Motor neuron (in vitro differentiated cells): ENCODE results near the gene XPR1. TPM values are rescaled to one million over a fixed set of nuclear protein-coding genes. Genes with fewer than 3 reads are reported as not detected.
"Not testable (repeated sequence)": the region's sequence is repeated elsewhere in the genome, so short reads cannot be mapped to it uniquely, and the experiment has no call there.

Source experiments
- ATAC-seq, 8 experiments: fragments of 200-7000 bp; cut with Tn5 transposase; replicated peaks in 6 of 8; 2 replicates each; pipeline ENCODE4 v1.8.0; 2021; ENCODE audit warnings: mild to moderate bottlenecking in 8 of 8, moderate library complexity in 8 of 8
- H3K27ac ChIP-seq, 2 donors: fragments of 250-450 bp; sonication (Bioruptor Pico); 2 replicates each; pipeline ENCODE4 v1.9.0; 2021; ENCODE audit warnings: antibody characterized with exemption in 2 of 2, mild to moderate bottlenecking in 2 of 2, moderate library complexity in 1 of 2
- H3K4me1 ChIP-seq, 2 donors: fragments of 250-450 bp; sonication (Bioruptor Pico); replicated peaks in 1 of 2; 2 replicates each; pipeline ENCODE4 v1.6.1; 2021; ENCODE audit warnings: antibody characterized with exemption in 2 of 2, mild to moderate bottlenecking in 2 of 2, moderate library complexity in 1 of 2
- H3K4me3 ChIP-seq, 5 donors: fragments of 250-450 bp; sonication (Bioruptor Pico); 2 replicates each; pipeline ENCODE4 v1.9.0; 2021; ENCODE audit warnings: antibody characterized with exemption in 5 of 5, mild to moderate bottlenecking in 5 of 5, moderate library complexity in 4 of 5
- WGBS, 10 experiments: fragments of 450-650 bp; shearing (Covaris generic); methylation state at CpG; one replicate each; pipeline ENCODE4 v1.0.0; 2022; 5-methylcytosine and 5-hydroxymethylcytosine counted together
- in situ Hi-C, 9 experiments: fragments of 400-800 bp; cut with MboI; loops; one replicate each; pipeline ENCODE4 v1.15.0; 2021; ENCODE audit warnings: low sequenced_read_pairs in 9 of 9, low pct_unique_long_range_greater_than_20kb in 2 of 9; ENCODE audit not compliant: unreplicated experiment in 9 of 9
- total RNA-seq, 8 experiments: library from RNA; unstranded; fragments of 300-600 nt; gene quantifications; 2 replicates each; pipeline versions ENCODE4 v1.2.3 to v1.2.4, GENCODE V29; 2022

The XPR1 gene
- total RNA-seq, 8 experiments from 2014 or later = 24.0 to 162 (median 139) TPM

- WGBS, 10 experiments = 80 to 100% (median 87%) methylated on average over 1 to 6 of the region's 6 CpGs
- ATAC-seq = peak in 1 of 8 experiments; percentile 30
- in situ Hi-C loops = no loop called here
- Histone ChIP-seq H3K4me1 (peaks cover 5% of the 10 kb centered on the region in 2 donors), H3K4me3 (no peak overlapping the region), H3K27ac (no peak overlapping the region)
Measured at GRCh38 chr1:180849031-180849775, 217.4 kb downstream of the XPR1 start.

GRCh38 chr1:180851995-180852887 lies 220.4 kb downstream of the XPR1 start:
- Histone ChIP-seq H3K4me1 (peaks cover 10 to 11% of the 10 kb centered on the region in 2 donors), H3K4me3 (no peak overlapping the region), H3K27ac (no peak overlapping the region)
- ATAC-seq = no peak
- 82 to 100% (median 100%) methylated on average over 2 to 8 of the region's 8 CpGs; no CpG with 5 or more reads in 1 of the 10 experiments for WGBS, 10 experiments
- in situ Hi-C loops = loop anchor here in 6 of 9 experiments (10.0 to 25.0 kb wide), 3 partner anchors 215 to 340 kb away; partner anchors contain the start of genes ACBD6 (in 5 of the 6) and XPR1 (in 1 of the 6)

GRCh38 chr1:180854001-180854400 lies 222.2 kb downstream of the XPR1 start:
- H3K27ac ChIP-seq = no peak overlapping the region

DNA sequence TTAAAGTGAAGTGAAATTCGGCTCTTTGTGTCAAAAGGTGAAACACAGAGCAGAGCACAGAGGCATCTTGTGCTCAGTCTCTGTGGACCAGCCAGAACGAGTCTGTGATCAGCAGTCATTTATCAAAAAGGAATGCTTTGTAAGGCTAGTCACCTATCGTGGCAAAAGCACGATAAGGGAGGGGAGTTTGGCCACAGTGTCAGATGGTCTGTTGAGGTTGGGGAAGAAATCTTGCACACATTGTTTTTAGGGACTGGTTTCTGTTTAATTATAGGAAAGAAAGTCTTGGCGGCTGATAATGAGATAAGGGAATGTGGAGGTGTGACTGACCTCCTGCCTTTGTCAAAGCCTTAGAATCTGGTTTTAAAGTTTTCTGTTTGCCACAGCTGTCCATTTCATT lies 222.6 kb downstream of the XPR1 start:
- Histone ChIP-seq H3K27ac (no peak overlapping the region), H3K4me1 (peaks cover 10 to 16% of the 10 kb centered on the region in 2 donors), H3K4me3 (no peak overlapping the region)
- WGBS, 10 experiments = 0 to 96% (median 46%) methylated on average over 3 to 5 of the region's 5 CpGs; no CpG with 5 or more reads in 1 of the 10 experiments
- peak in 5 of 8 experiments; percentile 70 to 89 (median 74) for ATAC-seq
- in situ Hi-C loops = loop anchor here in 6 of 9 experiments (10.0 to 25.0 kb wide), 3 partner anchors 217 to 342 kb away; partner anchors contain the start of genes ACBD6 (in 5 of the 6) and XPR1 (in 1 of the 6)

More at GRCh38 chr1:180854001-180854400, 222.2 kb downstream of the XPR1 start:
- Histone ChIP-seq H3K4me1 (peaks cover 10 to 11% of the 10 kb centered on the region in 2 donors), H3K4me3 (no peak overlapping the region)
- ATAC-seq = peak in 6 of 8 experiments; percentile 19 to 86 (median 31)
- in situ Hi-C loops = loop anchor here in 6 of 9 experiments (10.0 to 25.0 kb wide), 3 partner anchors 217 to 342 kb away; partner anchors contain the start of genes ACBD6 (in 5 of the 6) and XPR1 (in 1 of the 6)
- 29 to 100% (median 67%) methylated on average over 1 to 2 of the region's 2 CpGs for whole genome bisulfite sequencing, 10 experiments

- 43 to 100% (median 83%) methylated on average over 1 to 7 of the region's 7 CpGs for WGBS, 10 experiments
- not testable (repeated sequence) for ATAC-seq, H3K27ac ChIP-seq, H3K4me3 ChIP-seq
- H3K4me1 ChIP-seq = peaks cover 10 to 16% of the 10 kb centered on the region in 2 donors
- in situ Hi-C loops = loop anchor here in 6 of 9 experiments (10.0 to 25.0 kb wide), 3 partner anchors 221 to 346 kb away; partner anchors contain the start of genes ACBD6 (in 5 of the 6) and XPR1 (in 1 of the 6)
Measured at GRCh38 chr1:180857947-180858725, 226.3 kb downstream of the XPR1 start.

- in situ Hi-C loops = loop anchor here in 6 of 9 experiments (10.0 to 25.0 kb wide), 3 partner anchors 222 to 347 kb away; partner anchors contain the start of genes ACBD6 (in 5 of the 6) and XPR1 (in 1 of the 6)
- WGBS, 10 experiments = 73 to 100% (median 100%) methylated on average over 1 of the region's 1 CpG
- no peak overlapping the region for H3K4me3 ChIP-seq
- no peak overlapping the region for H3K27ac ChIP-seq
- peaks cover 4 to 10% of the 10 kb centered on the region in 2 donors for H3K4me1 ChIP-seq
- ATAC-seq = peak in 3 of 8 experiments; percentile 40 to 48 (median 46)
Measured at GRCh38 chr1:180859306-180859705, 227.5 kb downstream of the XPR1 start.

DNA sequence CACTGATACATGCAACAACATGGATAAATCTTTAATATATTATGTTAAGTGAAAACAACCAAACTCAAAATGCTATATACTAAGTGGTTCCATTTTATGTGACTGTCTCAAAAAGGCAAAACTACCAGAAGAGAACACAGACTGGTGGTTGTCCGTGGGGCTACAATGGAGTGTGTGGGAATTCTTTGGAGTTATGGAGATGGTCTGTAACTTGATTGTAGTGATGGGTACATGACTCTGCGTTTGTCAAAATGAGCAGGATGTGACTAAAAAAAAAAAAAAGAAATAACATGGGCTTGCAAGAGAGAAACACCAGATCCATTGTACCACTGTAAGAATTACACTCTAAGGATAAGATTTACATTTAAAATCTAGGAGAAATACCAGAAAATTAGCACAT lies 228.7 kb downstream of the XPR1 start:
- no peak overlapping the region for H3K27ac ChIP-seq
- no peak for ATAC-seq
- WGBS, 10 experiments = 31 to 100% (median 71%) methylated on average over 1 to 2 of the region's 2 CpGs
- in situ Hi-C loops = loop anchor here in 7 of 9 experiments (10.0 to 25.0 kb wide), 3 partner anchors 223 to 348 kb away; partner anchors contain the start of genes ACBD6 (in 5 of the 7) and XPR1 (in 1 of the 7)
- no peak overlapping the region for H3K4me3 ChIP-seq
- peaks cover 0 to 4% of the 10 kb centered on the region in 2 donors for H3K4me1 ChIP-seq

DNA sequence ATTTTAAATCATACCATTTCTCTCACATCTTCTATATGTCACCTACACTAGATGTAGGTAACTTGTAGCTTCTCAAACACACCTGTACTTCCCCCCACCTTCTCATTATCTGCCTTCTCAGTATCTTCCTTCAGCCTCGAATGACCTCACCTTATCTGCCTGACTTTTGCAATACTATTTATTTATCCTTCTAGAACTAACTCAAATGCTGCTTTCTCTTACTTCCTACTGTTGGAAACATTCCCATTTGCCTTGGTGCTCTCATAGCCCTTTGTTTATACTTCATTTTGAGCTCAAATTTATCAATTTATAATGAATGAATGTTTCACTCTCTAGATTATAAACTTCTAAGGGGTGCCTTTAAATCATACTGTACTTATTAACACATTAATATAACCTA lies 230.5 kb downstream of the XPR1 start:
- no peak for ATAC-seq
- in situ Hi-C loops = loop anchor here in 7 of 9 experiments (10.0 to 25.0 kb wide), 3 partner anchors 225 to 350 kb away; partner anchors contain the start of genes ACBD6 (in 5 of the 7) and XPR1 (in 1 of the 7)
- Histone ChIP-seq H3K4me3 (no peak overlapping the region), H3K27ac (no peak overlapping the region), H3K4me1 (peaks cover 0 to 4% of the 10 kb centered on the region in 2 donors)
- 60 to 100% (median 100%) methylated on average over 1 of the region's 1 CpG; no CpG with 5 or more reads in 2 of the 10 experiments for WGBS, 10 experiments

DNA sequence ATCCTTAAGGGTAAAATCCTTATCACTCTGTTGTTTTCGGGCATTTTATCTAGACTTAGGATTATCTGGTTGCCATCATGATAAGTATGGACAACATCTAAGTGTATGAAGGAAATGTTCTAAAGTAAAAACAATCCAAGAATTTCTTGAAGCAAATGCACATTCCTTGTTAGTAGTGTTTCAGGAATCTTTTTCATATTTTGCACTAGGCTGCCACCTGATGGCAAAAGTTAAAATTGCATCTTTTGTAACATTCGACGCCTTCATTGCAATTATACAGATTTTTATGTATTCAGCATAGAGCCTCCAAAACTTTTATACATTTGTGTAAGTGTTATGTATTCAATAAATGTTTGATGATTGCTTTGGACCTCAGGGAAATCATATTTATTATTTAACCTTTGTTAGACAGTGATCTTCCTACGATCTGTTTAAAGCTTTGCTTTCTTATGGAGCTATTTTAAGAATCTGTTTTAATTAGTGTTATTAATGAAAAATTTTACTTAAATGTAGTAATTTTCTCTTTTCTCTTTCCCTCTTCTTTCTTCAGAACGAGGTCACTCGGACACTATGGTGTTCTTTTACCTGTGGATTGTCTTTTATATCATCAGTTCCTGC lies 231.4 kb downstream of the XPR1 start:
- 10 to 46% (median 26%) methylated on average over 4 to 6 of the region's 6 CpGs for WGBS, 10 experiments
- in situ Hi-C loops = loop anchor here in 7 of 9 experiments (10.0 to 25.0 kb wide), 3 partner anchors 226 to 351 kb away; partner anchors contain the start of genes ACBD6 (in 5 of the 7) and XPR1 (in 1 of the 7)
- ATAC-seq = peak in 3 of 8 experiments; percentile 19 to 32 (median 26)

GRCh38 chr1:180881806-180882509 lies 250.1 kb downstream of the XPR1 start:
- Histone ChIP-seq H3K4me1 (no peaks in the 10 kb centered on the region), H3K4me3 (no peak overlapping the region), H3K27ac (no peak overlapping the region)
- in situ Hi-C loops = loop anchor here in 7 of 9 experiments (10.0 to 25.0 kb wide), 6 partner anchors 255 to 530 kb away; partner anchors contain the start of gene ACBD6 (in 1 of the 7)
- peak; percentile 76 to 91 (median 84) for ATAC-seq
- WGBS, 10 experiments = 20 to 100% (median 71%) methylated on average over 1 to 6 of the region's 6 CpGs; no CpG with 5 or more reads in 1 of the 10 experiments

More for the DNA sequence above, 231.4 kb downstream of the XPR1 start:
- no peak overlapping the region for H3K27ac ChIP-seq
- H3K4me1 ChIP-seq = peaks cover 0 to 4% of the 10 kb centered on the region in 2 donors
- no peak overlapping the region for H3K4me3 ChIP-seq
